Vagina (tissue), 2 donors: Measurements from ENCODE around the gene GPR42. TPM values are rescaled to one million over a fixed set of nuclear protein-coding genes. Genes with fewer than 3 reads are reported as not detected.

ENCODE experiments used
- DNase-seq, 2 donors: peaks; one replicate each; pipeline ENCODE4 v3.0.0-alpha.2; 2017; ENCODE audit errors: extremely low spot score in 2 of 2
- H3K27ac ChIP-seq: fragments of 200-600 bp; sonication (generic); one replicate; pipeline ENCODE4 v1.5.1; 2019
- H3K27me3 ChIP-seq: fragments of 200-600 bp; sonication (generic); one replicate; pipeline ENCODE4 v1.5.1; 2019
- H3K36me3 ChIP-seq, 2 donors: fragments of 200-600 bp; sonication (generic); one replicate each; pipeline ENCODE4 v1.5.1; 2017 to 2019
- H3K4me1 ChIP-seq: fragments of 200-600 bp; sonication (generic); one replicate; pipeline ENCODE4 v1.5.1; 2019
- H3K4me3 ChIP-seq, 2 donors: fragments of 200-600 bp; sonication (generic); 1 replicate in 1 of 2; 2 replicates in 1 of 2; pipeline ENCODE4 v1.5.1; 2016 to 2019
- H3K9me3 ChIP-seq: fragments of 200-600 bp; sonication (generic); one replicate; pipeline ENCODE4 v1.5.1; 2019
- CTCF ChIP-seq, 3 experiments: fragments of 450-650 bp in 2 of 3; fragments of 200-600 bp in 1 of 3; sonication (generic) in 1 of 3; IDR thresholded peaks; one replicate each; pipeline ENCODE4 v1.5.1; 2017 to 2019; ENCODE audit warnings: antibody characterized with exemption in 3 of 3, mild to moderate bottlenecking in 2 of 3, moderate library complexity in 2 of 3
- POLR2A ChIP-seq, 2 donors: fragments of 450-650 bp; IDR thresholded peaks; one replicate each; pipeline ENCODE4 v1.6.1; 2017; ENCODE audit warnings: antibody characterized with exemption in 2 of 2, mild to moderate bottlenecking in 2 of 2, moderate library complexity in 2 of 2
- POLR2AphosphoS5 ChIP-seq, 2 donors: sonication (generic); formaldehyde crosslinking; IDR thresholded peaks; one replicate each; pipeline ENCODE4 v1.9.0; 2017; ENCODE audit warnings: antibody characterized with exemption in 2 of 2, mild to moderate bottlenecking in 2 of 2, low read depth in 1 of 2; ENCODE audit not compliant: insufficient read depth in 1 of 2
- intact Hi-C: fragments of 100-400 bp; cut with DNase I; formaldehyde crosslinking; loops from one replicate; pipeline ENCODE4 v1.15.1; 2023
- total RNA-seq: library from RNA; depleted of rRNA; stranded (reverse); fragments of >200 nt; gene quantifications from one replicate; pipeline ENCODE4 v1.2.3, GENCODE V29; 2016

The GPR42 gene
- total RNA-seq, 1 donor from 2014 or later: not detected

- DNase-seq: peak in 1 of 2 donors; percentile 28
These were observed 9.1 kb downstream of the GPR42 start for GRCh38 chr19:35379992-35380391.

GRCh38 chr19:35380450-35381124 lies 9.7 kb downstream of the GPR42 start:
- intact Hi-C loops: no loop called here
- Histone ChIP-seq H3K9me3 (no peaks in the 10 kb centered on the region), H3K27ac (no peak overlapping the region), H3K36me3 (no peaks in the 10 kb centered on the region), H3K4me1 (no peaks in the 10 kb centered on the region), H3K4me3 (no peak overlapping the region), H3K27me3 (no peaks in the 10 kb centered on the region)
- TF ChIP-seq POLR2AphosphoS5 (IDR thresholded peaks at IDR 0.05; ENCODE audit: insufficient read depth in 1 of 2, low read depth in 1 of 2) (no peak), POLR2A (IDR thresholded peaks at IDR 0.05) (no peak), CTCF (IDR thresholded peaks at IDR 0.05) (no peak)
- DNase-seq: peak in 1 of 2 donors; percentile 55

More at GRCh38 chr19:35379992-35380391, 9.1 kb downstream of the GPR42 start:
- no peak overlapping the region for H3K27ac ChIP-seq
- H3K4me3 ChIP-seq: no peak overlapping the region
- intact Hi-C loops: no loop called here
- TF ChIP-seq POLR2AphosphoS5 (IDR thresholded peaks at IDR 0.05; ENCODE audit: insufficient read depth in 1 of 2, low read depth in 1 of 2): no peak
- TF ChIP-seq CTCF (IDR thresholded peaks at IDR 0.05): no peak
- no peak for TF ChIP-seq POLR2A (IDR thresholded peaks at IDR 0.05)
- H3K4me1 ChIP-seq: no peaks in the 10 kb centered on the region
- H3K27me3 ChIP-seq: no peaks in the 10 kb centered on the region
- no peaks in the 10 kb centered on the region for H3K9me3 ChIP-seq
- no peaks in the 10 kb centered on the region for H3K36me3 ChIP-seq

- no peaks in the 10 kb centered on the region for H3K4me1 ChIP-seq
- H3K36me3 ChIP-seq: no peaks in the 10 kb centered on the region
- H3K27ac ChIP-seq: no peak overlapping the region
- H3K4me3 ChIP-seq: no peak overlapping the region
- TF ChIP-seq POLR2A (IDR thresholded peaks at IDR 0.05): no peak
- TF ChIP-seq CTCF (IDR thresholded peaks at IDR 0.05): no peak
- TF ChIP-seq POLR2AphosphoS5 (IDR thresholded peaks at IDR 0.05; ENCODE audit: insufficient read depth in 1 of 2, low read depth in 1 of 2): no peak
- no peaks in the 10 kb centered on the region for H3K9me3 ChIP-seq
- DNase-seq: no peak
- intact Hi-C loops: no loop called here
- no peaks in the 10 kb centered on the region for H3K27me3 ChIP-seq
These were observed 10.4 kb downstream of the GPR42 start for GRCh38 chr19:35381318-35381717.

- Histone ChIP-seq H3K9me3 (no peaks in the 10 kb centered on the region), H3K27me3 (no peaks in the 10 kb centered on the region), H3K4me3 (no peak overlapping the region), H3K4me1 (no peaks in the 10 kb centered on the region), H3K27ac (no peak overlapping the region), H3K36me3 (no peaks in the 10 kb centered on the region)
- TF ChIP-seq POLR2AphosphoS5 (IDR thresholded peaks at IDR 0.05; ENCODE audit: insufficient read depth in 1 of 2, low read depth in 1 of 2): no peak
- TF ChIP-seq CTCF (IDR thresholded peaks at IDR 0.05): no peak
- TF ChIP-seq POLR2A (IDR thresholded peaks at IDR 0.05): no peak
- DNase-seq: peak in 1 of 2 donors; percentile 4
- intact Hi-C loops: no loop called here
These were observed 11.1 kb downstream of the GPR42 start for GRCh38 chr19:35381926-35382325.

GRCh38 chr19:35383536-35383935 lies 12.7 kb downstream of the GPR42 start:
- no peak for TF ChIP-seq POLR2AphosphoS5 (IDR thresholded peaks at IDR 0.05; ENCODE audit: insufficient read depth in 1 of 2, low read depth in 1 of 2)
- no peak for TF ChIP-seq POLR2A (IDR thresholded peaks at IDR 0.05)
- DNase-seq: peak in 1 of 2 donors; percentile 14
- intact Hi-C loops: no loop called here
- Histone ChIP-seq H3K36me3 (no peaks in the 10 kb centered on the region), H3K4me3 (no peak overlapping the region), H3K27me3 (no peaks in the 10 kb centered on the region), H3K9me3 (no peaks in the 10 kb centered on the region), H3K4me1 (peaks cover 2% of the 10 kb centered on the region), H3K27ac (no peak overlapping the region)
